SU-DHL-6 (cell line): ENCODE data around the gene CAMK1D.

Experiments
- CTCF ChIP-seq: fragments of 200-600 bp; sonication (generic); IDR thresholded peaks from one replicate; pipeline ENCODE4 v1.5.1; 2017; ENCODE audit warnings: antibody characterized with exemption, mild to moderate bottlenecking, low read length, moderate library complexity; ENCODE audit not compliant: insufficient read depth, poor library complexity, severe bottlenecking
- EZH2phosphoT487 ChIP-seq: fragments of 200-600 bp; sonication (generic), shearing (Covaris generic); conservative IDR thresholded peaks from 2 replicates; pipeline ENCODE4 v1.6.1; 2018; ENCODE audit warnings: mild to moderate bottlenecking, antibody characterized with exemption, low read length, moderate library complexity, mixed read lengths

- TF ChIP-seq CTCF: no peak
- TF ChIP-seq EZH2phosphoT487: no peak
These were observed 139.3 kb downstream of the CAMK1D start for GRCh38 chr10:12488626-12489025.
